SKM-1 (cell line): ENCODE data around the gene TRIO.
"Not testable (repeated sequence)": the region's sequence is repeated elsewhere in the genome, so short reads cannot be mapped to it uniquely, and the experiment has no call there.

Experiments used
- DNase-seq: peaks from one replicate; lab custom pipeline; 2025; ENCODE audit not compliant: unreplicated experiment; lab: John Stamatoyannopoulos, UW

The TRIO gene

GRCh38 chr5:14516901-14517300 lies 373.8 kb downstream of the TRIO start:
- no peak for DNase-seq

GRCh38 chr5:14518638-14519037 lies 375.5 kb downstream of the TRIO start:
- no peak for DNase-seq

GRCh38 chr5:14521748-14522147 lies 378.6 kb downstream of the TRIO start:
- no peak for DNase-seq

- DNase-seq, result no peak
Measured at GRCh38 chr5:14522721-14523120, 379.6 kb downstream of the TRIO start.

GRCh38 chr5:14523243-14524034 lies 380.3 kb downstream of the TRIO start:
- no peak for DNase-seq

GRCh38 chr5:14525397-14525796 lies 382.3 kb downstream of the TRIO start:
- DNase-seq, result no peak

GRCh38 chr5:14526493-14526892 lies 383.4 kb downstream of the TRIO start:
- DNase-seq, result no peak

- DNase-seq, result no peak
Measured at GRCh38 chr5:14528115-14528514, 385.0 kb downstream of the TRIO start.

- DNase-seq, result no peak
Measured at GRCh38 chr5:14528926-14529325, 385.8 kb downstream of the TRIO start.

- DNase-seq, result no peak
Measured at GRCh38 chr5:14531668-14532067, 388.5 kb downstream of the TRIO start.

GRCh38 chr5:14532180-14532579 lies 389.0 kb downstream of the TRIO start:
- DNase-seq, result no peak

- no peak for DNase-seq
Measured at GRCh38 chr5:14534773-14535172, 391.6 kb downstream of the TRIO start.

- peak; percentile 88 for DNase-seq
Measured at GRCh38 chr5:14545308-14545707, 402.2 kb downstream of the TRIO start.

GRCh38 chr5:14545862-14546261 lies 402.7 kb downstream of the TRIO start:
- no peak for DNase-seq

GRCh38 chr5:14547666-14548065 lies 404.5 kb downstream of the TRIO start:
- DNase-seq, result no peak

- DNase-seq, result no peak
Measured at GRCh38 chr5:14551211-14551610, 408.1 kb downstream of the TRIO start.

- DNase-seq, result peak; percentile 48
Measured at GRCh38 chr5:14552017-14552416, 408.9 kb downstream of the TRIO start.

GRCh38 chr5:14554288-14554687 lies 411.1 kb downstream of the TRIO start:
- DNase-seq, result not testable (repeated sequence)

- DNase-seq, result no peak
Measured at GRCh38 chr5:14556015-14556414, 412.9 kb downstream of the TRIO start.

- no peak for DNase-seq
Measured at GRCh38 chr5:14557203-14557770, 414.1 kb downstream of the TRIO start.

- no peak for DNase-seq
Measured at GRCh38 chr5:14557791-14558415, 414.8 kb downstream of the TRIO start.
